HepG2 (cell line): ENCODE data around the gene ODAD4.

Experiments used
- CTCF ChIP-seq: sonication (generic); formaldehyde crosslinking; IDR thresholded peaks from 2 replicates; pipeline ENCODE4 v1.5.0; 2020; ENCODE audit warnings: mild to moderate bottlenecking, missing genetic modification reagents, moderate library complexity
- ELF1 ChIP-seq: sonication (generic); formaldehyde crosslinking; IDR thresholded peaks from 2 replicates; pipeline ENCODE4 v1.4.0; 2020; ENCODE audit warnings: missing genetic modification reagents
- JDP2 ChIP-seq: sonication (generic); formaldehyde crosslinking; IDR thresholded peaks from 2 replicates; pipeline ENCODE4 v1.8.1; 2022; ENCODE audit warnings: missing genetic modification reagents, borderline replicate concordance
- KAT2B ChIP-seq: fragments of 150-350 bp; IDR thresholded peaks from 2 replicates; pipeline ENCODE4 v1.6.1; 2014; ENCODE audit warnings: low read depth, low read length, borderline replicate concordance
- PAX8 ChIP-seq: sonication (generic); formaldehyde crosslinking; IDR thresholded peaks from 2 replicates; pipeline ENCODE4 v1.8.0; 2022; ENCODE audit warnings: mild to moderate bottlenecking, missing genetic modification reagents, borderline replicate concordance
- POLR2AphosphoS5 ChIP-seq: IDR thresholded peaks from 2 replicates; pipeline ENCODE4 v1.6.1; 2012; ENCODE audit warnings: low read depth, low read length
- SKI ChIP-seq: fragments of 450-650 bp; IDR thresholded peaks from one replicate; pipeline ENCODE4 v1.6.1; 2018; ENCODE audit warnings: mild to moderate bottlenecking; ENCODE audit not compliant: partially characterized antibody
- ZFP37 ChIP-seq: sonication (generic); formaldehyde crosslinking; IDR thresholded peaks from 2 replicates; pipeline ENCODE4 v1.4.0; 2020; ENCODE audit warnings: missing genetic modification reagents, borderline replicate concordance
- ZNF256 ChIP-seq: sonication (generic); formaldehyde crosslinking; conservative IDR thresholded peaks from 2 replicates; pipeline ENCODE4 v1.4.0; 2020; ENCODE audit warnings: missing genetic modification reagents
- TF ChIP-seq, protein P1 (sequence below): sonication (generic); formaldehyde crosslinking; IDR thresholded peaks from 2 replicates; pipeline ENCODE4 v1.8.0; 2022; ENCODE audit warnings: mild to moderate bottlenecking, missing genetic modification reagents, borderline replicate concordance

DNA sequence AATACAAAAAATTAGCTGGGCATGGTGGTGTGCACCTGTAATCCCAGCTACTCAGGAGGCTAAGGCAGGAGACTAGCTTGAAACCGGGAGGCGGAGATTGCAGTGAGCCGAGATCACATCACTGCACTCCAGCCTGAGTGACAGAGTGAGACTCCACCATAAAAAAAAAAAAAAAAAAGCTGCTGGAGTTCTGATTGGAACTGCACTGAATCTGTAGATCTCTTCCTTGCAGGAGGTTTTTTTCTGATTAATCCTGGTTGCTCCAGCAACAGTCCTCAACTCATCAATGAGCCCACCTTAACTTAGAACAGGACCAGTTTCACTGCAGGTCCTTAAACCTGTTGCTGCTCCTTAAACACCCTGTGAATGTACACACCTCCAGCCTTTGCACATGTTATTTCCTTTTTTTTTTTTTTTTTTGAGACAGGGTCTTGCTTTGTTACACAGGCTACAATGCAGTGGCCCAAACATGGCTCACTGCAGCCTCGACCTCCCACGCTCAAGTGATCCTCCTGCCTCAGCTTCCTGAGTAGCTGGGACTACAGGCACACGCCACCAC lies 1.6 kb upstream of the ODAD4 start:
- no peak for TF ChIP-seq POLR2AphosphoS5
- TF ChIP-seq ELF1 (CRISPR knock-in tag), result no peak
- no peak for TF ChIP-seq SKI
- no peak for TF ChIP-seq KAT2B
- TF ChIP-seq ZFP37 (CRISPR knock-in tag), result no peak
- no peak for TF ChIP-seq PAX8 (CRISPR knock-in tag)
- TF ChIP-seq JDP2 (CRISPR knock-in tag), result no peak
- no peak for TF ChIP-seq ZNF256 (CRISPR knock-in tag)
- TF ChIP-seq CTCF, result no peak
- TF ChIP-seq, protein P1, sequence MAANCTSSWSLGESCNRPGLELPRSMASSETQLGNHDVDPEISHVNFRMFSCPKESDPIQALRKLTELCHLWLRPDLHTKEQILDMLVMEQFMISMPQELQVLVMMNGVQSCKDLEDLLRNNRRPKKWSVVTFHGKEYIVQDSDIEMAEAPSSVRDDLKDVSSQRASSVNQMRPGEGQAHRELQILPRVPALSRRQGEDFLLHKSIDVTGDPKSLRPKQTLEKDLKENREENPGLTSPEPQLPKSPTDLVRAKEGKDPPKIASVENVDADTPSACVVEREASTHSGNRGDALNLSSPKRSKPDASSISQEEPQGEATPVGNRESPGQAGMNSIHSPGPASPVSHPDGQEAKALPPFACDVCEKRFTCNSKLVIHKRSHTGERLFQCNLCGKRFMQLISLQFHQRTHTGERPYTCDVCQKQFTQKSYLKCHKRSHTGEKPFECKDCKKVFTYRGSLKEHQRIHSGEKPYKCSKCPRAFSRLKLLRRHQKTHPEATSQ, result no peak
